ENCODE data around the gene PAX1.

Gene PAX1

GRCh38 chr20:21705575-21706260 lies at the start of gene PAX1:
Gene PAX1, plus strand, starts transcription at chr20:21705664. Its CDS starts 49 bp downstream, at chr20:21705713.
- Histone ChIP-seq H3F3A (ENCODE audit: insufficient read depth, low read length) (no peaks in the 10 kb centered on the region), H4K20me1 (ENCODE audit: insufficient read depth, low read length) (no peaks in the 10 kb centered on the region), H3K27ac (ENCODE audit: low read depth, low read length, poor library complexity, severe bottlenecking) (no peak within 1 kb of the TSS), H3K4me3 (ENCODE audit: low read depth, low read length, poor library complexity, severe bottlenecking) (no peak within 1 kb of the TSS), H3K27me3 (ENCODE audit: insufficient read depth, low read length) (no peaks in the 10 kb centered on the region), H3K79me2 (ENCODE audit: insufficient read depth, low read length) (no peaks in the 10 kb centered on the region), H3K4me1 (ENCODE audit: insufficient read depth, low read length, severe bottlenecking) (no peaks in the 10 kb centered on the region), H2AFZ (ENCODE audit: low read length) (no peak within 1 kb of the TSS), H3K9me2 (ENCODE audit: low read depth, low read length) (no peaks in the 10 kb centered on the region), H3K9me3 (ENCODE audit: low read length) (no peaks in the 10 kb centered on the region), H3K9ac (ENCODE audit: low read length) (no peak within 1 kb of the TSS), H3K4me2 (ENCODE audit: low read length) (no peak within 1 kb of the TSS), H3K36me3 (ENCODE audit: insufficient read depth, low read length) (no peaks in the 10 kb centered on the region)
- TF ChIP-seq EZH2 (IDR thresholded peaks at IDR 0.05; ENCODE audit: borderline replicate concordance, low read length) = no peak
- TF ChIP-seq, protein P1, sequence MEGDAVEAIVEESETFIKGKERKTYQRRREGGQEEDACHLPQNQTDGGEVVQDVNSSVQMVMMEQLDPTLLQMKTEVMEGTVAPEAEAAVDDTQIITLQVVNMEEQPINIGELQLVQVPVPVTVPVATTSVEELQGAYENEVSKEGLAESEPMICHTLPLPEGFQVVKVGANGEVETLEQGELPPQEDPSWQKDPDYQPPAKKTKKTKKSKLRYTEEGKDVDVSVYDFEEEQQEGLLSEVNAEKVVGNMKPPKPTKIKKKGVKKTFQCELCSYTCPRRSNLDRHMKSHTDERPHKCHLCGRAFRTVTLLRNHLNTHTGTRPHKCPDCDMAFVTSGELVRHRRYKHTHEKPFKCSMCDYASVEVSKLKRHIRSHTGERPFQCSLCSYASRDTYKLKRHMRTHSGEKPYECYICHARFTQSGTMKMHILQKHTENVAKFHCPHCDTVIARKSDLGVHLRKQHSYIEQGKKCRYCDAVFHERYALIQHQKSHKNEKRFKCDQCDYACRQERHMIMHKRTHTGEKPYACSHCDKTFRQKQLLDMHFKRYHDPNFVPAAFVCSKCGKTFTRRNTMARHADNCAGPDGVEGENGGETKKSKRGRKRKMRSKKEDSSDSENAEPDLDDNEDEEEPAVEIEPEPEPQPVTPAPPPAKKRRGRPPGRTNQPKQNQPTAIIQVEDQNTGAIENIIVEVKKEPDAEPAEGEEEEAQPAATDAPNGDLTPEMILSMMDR (IDR thresholded peaks at IDR 0.05; ENCODE audit: low read length) = no peak

GRCh38 chr20:21656308-21657067 lies 49.0 kb upstream of the PAX1 start:
- Histone ChIP-seq H3K9me2 (ENCODE audit: low read depth, low read length) (no peaks in the 10 kb centered on the region), H3K27me3 (ENCODE audit: insufficient read depth, low read length) (no peaks in the 10 kb centered on the region), H3K36me3 (ENCODE audit: insufficient read depth, low read length) (no peaks in the 10 kb centered on the region), H3K4me2 (ENCODE audit: low read length) (no peak overlapping the region), H3K9me3 (ENCODE audit: low read length) (no peaks in the 10 kb centered on the region), H3K4me3 (ENCODE audit: low read depth, low read length, poor library complexity, severe bottlenecking) (no peak overlapping the region), H3F3A (ENCODE audit: insufficient read depth, low read length) (no peaks in the 10 kb centered on the region), H3K27ac (ENCODE audit: low read depth, low read length, poor library complexity, severe bottlenecking) (no peak overlapping the region), H3K79me2 (ENCODE audit: insufficient read depth, low read length) (no peaks in the 10 kb centered on the region), H3K9ac (ENCODE audit: low read length) (no peak overlapping the region), H3K4me1 (ENCODE audit: insufficient read depth, low read length, severe bottlenecking) (no peaks in the 10 kb centered on the region), H2AFZ (ENCODE audit: low read length) (no peak overlapping the region), H4K20me1 (ENCODE audit: insufficient read depth, low read length) (no peaks in the 10 kb centered on the region)
- no peak for TF ChIP-seq EZH2 (IDR thresholded peaks at IDR 0.05; ENCODE audit: borderline replicate concordance, low read length)
- TF ChIP-seq, protein P1 (IDR thresholded peaks at IDR 0.05; ENCODE audit: low read length) = no peak

DNA sequence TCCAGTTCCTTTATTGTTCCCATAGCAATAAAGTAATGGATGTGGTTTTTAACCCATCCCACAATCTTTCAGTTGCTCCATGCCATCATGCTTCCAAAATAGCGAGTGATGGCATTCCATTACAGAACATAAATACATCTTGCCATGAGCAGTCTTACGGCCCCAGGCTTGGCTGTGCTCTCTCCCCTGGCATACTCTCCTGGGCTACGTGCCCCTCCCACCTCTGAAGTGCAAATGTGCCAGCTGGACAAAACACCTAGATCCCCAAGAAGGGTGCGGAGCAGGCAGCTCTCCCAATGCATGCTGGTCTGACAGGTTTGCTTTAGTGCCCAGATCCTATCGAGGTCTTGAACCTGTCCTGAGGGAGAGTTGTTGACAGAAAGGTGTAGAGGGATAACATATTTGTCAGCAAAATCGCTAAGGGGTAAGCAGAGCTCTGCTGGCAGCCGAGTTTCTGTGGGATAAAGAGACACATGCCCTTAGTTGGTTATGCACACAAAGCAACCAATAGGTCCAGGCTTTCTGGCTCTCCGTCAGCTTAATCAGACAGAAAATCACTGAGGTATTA lies 43.9 kb upstream of the PAX1 start:
- H3K9me2 ChIP-seq (ENCODE audit: low read depth, low read length) = no peaks in the 10 kb centered on the region
- H2AFZ ChIP-seq (ENCODE audit: low read length) = no peak overlapping the region
- no peak overlapping the region for H3K27ac ChIP-seq (ENCODE audit: low read depth, low read length, poor library complexity, severe bottlenecking)
- H3K4me2 ChIP-seq (ENCODE audit: low read length) = no peak overlapping the region
- H3K9ac ChIP-seq (ENCODE audit: low read length) = no peak overlapping the region
- no peaks in the 10 kb centered on the region for H3K9me3 ChIP-seq (ENCODE audit: low read length)
- H3F3A ChIP-seq (ENCODE audit: insufficient read depth, low read length) = no peaks in the 10 kb centered on the region
- no peaks in the 10 kb centered on the region for H3K27me3 ChIP-seq (ENCODE audit: insufficient read depth, low read length)
- no peaks in the 10 kb centered on the region for H3K36me3 ChIP-seq (ENCODE audit: insufficient read depth, low read length)
- no peaks in the 10 kb centered on the region for H3K79me2 ChIP-seq (ENCODE audit: insufficient read depth, low read length)
- TF ChIP-seq, protein P1 (IDR thresholded peaks at IDR 0.05; ENCODE audit: low read length) = no peak
- TF ChIP-seq EZH2 (IDR thresholded peaks at IDR 0.05; ENCODE audit: borderline replicate concordance, low read length) = no peak
- no peaks in the 10 kb centered on the region for H4K20me1 ChIP-seq (ENCODE audit: insufficient read depth, low read length)
- H3K4me3 ChIP-seq (ENCODE audit: low read depth, low read length, poor library complexity, severe bottlenecking) = no peak overlapping the region
- no peaks in the 10 kb centered on the region for H3K4me1 ChIP-seq (ENCODE audit: insufficient read depth, low read length, severe bottlenecking)
